Measurements from ENCODE around the gene PCID2. TPM values are rescaled to one million over a fixed set of nuclear protein-coding genes. Genes with fewer than 3 reads are reported as not detected.
"Not testable (repeated sequence)": the region's sequence is repeated elsewhere in the genome, so short reads cannot be mapped to it uniquely, and the experiment has no call there.

The PCID2 gene
- polyA plus RNA-seq (ENCODE audit: insufficient read length in 10 of 10): 10 to 100 TPM; 30.8 to 55.4 (median 42.6) TPM
- long read RNA-seq, donor 1, partial matches to known transcripts: 5 of 11 reads
- long read RNA-seq, donor 1, other reads (novel, unspliced or antisense): 6 of 11 reads
- long read RNA-seq, donor 2, partial matches to known transcripts: 0 of 1 reads
- long read RNA-seq, donor 2, other reads (novel, unspliced or antisense): 0 of 1 reads
- long read RNA-seq, donor 3: 0 reads
- long read RNA-seq, donor 4, partial matches to known transcripts: 5 of 6 reads
- long read RNA-seq, donor 4, other reads (novel, unspliced or antisense): 0 of 6 reads
- long read RNA-seq, donor 5, full-length matches to known transcripts: 1 of 1 reads
- long read RNA-seq, donor 5, partial matches to known transcripts: 0 of 1 reads
- long read RNA-seq, donor 5, other reads (novel, unspliced or antisense): 0 of 1 reads
- long read RNA-seq, donor 6, partial matches to known transcripts: 0 of 8 reads
- long read RNA-seq, donor 6, other reads (novel, unspliced or antisense): 8 of 8 reads
- long read RNA-seq, donor 7: 0 reads
- long read RNA-seq, donor 8, partial matches to known transcripts: 7 of 7 reads
- long read RNA-seq, donor 8, other reads (novel, unspliced or antisense): 0 of 7 reads
- long read RNA-seq, donor 9: 0 reads

- peak; percentile 91 to 97 (median 95) for DNase-seq
Measured at GRCh38 chr13:113208421-113209335, at the start of gene PCID2. Gene PCID2 (minus strand): TSS chr13:113208669. CDS start chr13:113208634, 35 bp downstream.

- not testable (repeated sequence) for DNase-seq
Measured at GRCh38 chr13:113257908-113258307, 49.4 kb upstream of the PCID2 start.

GRCh38 chr13:113252516-113253095 lies 44.1 kb upstream of the PCID2 start:
- no peak for DNase-seq

GRCh38 chr13:113245849-113246796 lies 37.7 kb upstream of the PCID2 start:
- no peak for DNase-seq

- DNase-seq: no peak
Measured at GRCh38 chr13:113243847-113244246, 35.4 kb upstream of the PCID2 start.

GRCh38 chr13:113241623-113242022 lies 33.2 kb upstream of the PCID2 start:
- DNase-seq: not testable (repeated sequence)

- DNase-seq: no peak
Measured at GRCh38 chr13:113239986-113240385, 31.5 kb upstream of the PCID2 start.

GRCh38 chr13:113239357-113239756 lies 30.9 kb upstream of the PCID2 start:
- no peak for DNase-seq

GRCh38 chr13:113238536-113238935 lies 30.1 kb upstream of the PCID2 start:
- DNase-seq: no peak

GRCh38 chr13:113233101-113233500 lies 24.6 kb upstream of the PCID2 start:
- DNase-seq: no peak

- no peak for DNase-seq
Measured at GRCh38 chr13:113232208-113233003, 23.9 kb upstream of the PCID2 start.

- peak in 1 of 3 donors; percentile 12 for DNase-seq
Measured at GRCh38 chr13:113231306-113232207, 23.1 kb upstream of the PCID2 start.

- DNase-seq: no peak
Measured at GRCh38 chr13:113229791-113230190, 21.3 kb upstream of the PCID2 start.

GRCh38 chr13:113229161-113229560 lies 20.7 kb upstream of the PCID2 start:
- no peak for DNase-seq

- no peak for DNase-seq
Measured at GRCh38 chr13:113226873-113227450, 18.5 kb upstream of the PCID2 start.

- no peak for DNase-seq
Measured at GRCh38 chr13:113225515-113225914, 17.0 kb upstream of the PCID2 start.

- DNase-seq: peak in 1 of 3 donors; percentile 11
Measured at GRCh38 chr13:113224486-113224885, 16.0 kb upstream of the PCID2 start.

- DNase-seq: no peak
Measured at GRCh38 chr13:113223070-113223469, 14.6 kb upstream of the PCID2 start.
